K562 (cell line): ENCODE results near the gene REEP3. TPM values are rescaled to one million over a fixed set of nuclear protein-coding genes. Genes with fewer than 3 reads are reported as not detected.

Source experiments
- ATAC-seq: fragments of 200-7000 bp; cut with Tn5 transposase; 3 replicates; pipeline ENCODE4 v1.9.1; 2020; ENCODE audit warnings: moderate library complexity
- BruUV-seq: library from RNA; stranded (reverse); fragments of 400-500 nt; replicated peaks from 2 replicates; lab custom pipeline; 2021; lab: Mats Ljungman, UMichigan
- CTCF ChIA-PET: fragments of 300-600 bp; formaldehyde crosslinking; extraction: SDS; loops from one replicate; lab custom pipeline; 2021; ENCODE audit warnings: low intra/inter-chr PET ratio; lab: Yijun Ruan, JAX
- POLR2A ChIA-PET: fragments of 300-600, 350-650 bp; sonication (Branson Sonifier 250); formaldehyde crosslinking; extraction: SDS; loops from one replicate; lab custom pipeline; 2021; ENCODE audit warnings: antibody characterized with exemption, inconsistent platforms; lab: Yijun Ruan, JAX
- DNase-seq, 4 experiments: peaks; one replicate each; pipeline versions ENCODE4 v3.0.0 to v3.0.0-alpha.2; 2011 to 2018; ENCODE audit warnings: low spot score in 3 of 4, mixed read lengths in 3 of 4; ENCODE audit errors: extremely low read depth in 1 of 4
- FAIRE-seq: peaks from 2 replicates; lab custom pipeline; 2011; peaks lifted over from hg19 to GRCh38; lab: Jason Lieb, UNC
- H2AFZ ChIP-seq: 2 replicates; pipeline ENCODE4 v1.6.0; 2011; ENCODE audit warnings: low read depth, low read length, control low read depth, inconsistent platforms
- H3K27ac ChIP-seq: fragments of 200-600 bp; 3 replicates; pipeline ENCODE4 v1.8.0; 2011; ENCODE audit warnings: low read depth, mild to moderate bottlenecking, control low read depth, inconsistent platforms, low read length, moderate library complexity, mixed read lengths; ENCODE audit errors: extremely low read depth
- H3K27me3 ChIP-seq, 2 experiments: fragments of 300-600 bp in 1 of 2; 2 replicates in 1 of 2; 3 replicates in 1 of 2; pipeline versions ENCODE4 v1.6.0 to v1.8.0; 2011; ENCODE audit warnings: inconsistent platforms in 2 of 2, low read length in 2 of 2, mild to moderate bottlenecking in 1 of 2, mixed read lengths in 1 of 2, moderate library complexity in 1 of 2; ENCODE audit not compliant: control insufficient read depth in 2 of 2, insufficient read depth in 2 of 2
- H3K36me3 ChIP-seq: fragments of 300-600 bp; 3 replicates; pipeline ENCODE4 v1.8.0; 2011; ENCODE audit warnings: mild to moderate bottlenecking, low read length, inconsistent platforms; ENCODE audit not compliant: control insufficient read depth, insufficient read depth
- H3K4me1 ChIP-seq, 2 experiments: fragments of 200-600 bp in 1 of 2; replicated peaks in 1 of 2; 2 replicates in 1 of 2; 3 replicates in 1 of 2; pipeline versions ENCODE4 v1.5.1 to v1.8.0; 2011; ENCODE audit warnings: inconsistent platforms in 2 of 2, low read length in 2 of 2, mild to moderate bottlenecking in 1 of 2, mixed read lengths in 1 of 2, moderate library complexity in 1 of 2; ENCODE audit not compliant: control insufficient read depth in 2 of 2, insufficient read depth in 2 of 2
- H3K4me2 ChIP-seq: 2 replicates; pipeline ENCODE4 v1.6.1; 2011; ENCODE audit warnings: low read length, control low read depth, inconsistent platforms, mixed read lengths; ENCODE audit not compliant: insufficient read depth
- H3K4me3 ChIP-seq: fragments of 200-600 bp; sonication (generic), shearing (Covaris generic); 2 replicates; pipeline ENCODE4 v1.5.1; 2016; ENCODE audit warnings: control low read depth, inconsistent platforms
- H3K79me2 ChIP-seq: fragments of 200-600 bp; 3 replicates; pipeline ENCODE4 v1.8.0; 2011; ENCODE audit warnings: low read length, inconsistent platforms; ENCODE audit not compliant: control insufficient read depth, insufficient read depth
- H3K9ac ChIP-seq, 2 experiments: 2 replicates each; pipeline versions ENCODE4 v1.6.0 to v1.6.1; 2011; ENCODE audit warnings: low read depth in 2 of 2, low read length in 2 of 2, control low read depth in 1 of 2, inconsistent platforms in 1 of 2, mild to moderate bottlenecking in 1 of 2, mixed read lengths in 1 of 2; ENCODE audit not compliant: insufficient read depth in 1 of 2
- H3K9me1 ChIP-seq: one replicate; pipeline ENCODE4 v1.6.0; 2011; ENCODE audit warnings: inconsistent platforms, mild to moderate bottlenecking, low read length, moderate library complexity; ENCODE audit not compliant: control insufficient read depth, insufficient read depth
- H3K9me3 ChIP-seq: replicated peaks from 2 replicates; pipeline ENCODE4 v1.5.1; 2011; ENCODE audit warnings: low read depth, low read length, inconsistent platforms; ENCODE audit not compliant: control insufficient read depth, insufficient read depth
- H4K20me1 ChIP-seq: replicated peaks from 2 replicates; pipeline ENCODE4 v1.6.1; 2011; ENCODE audit warnings: low read length, inconsistent platforms, mixed read lengths; ENCODE audit not compliant: control insufficient read depth, insufficient read depth
- CCAR2 ChIP-seq: fragments of 200-400 bp; formaldehyde crosslinking; IDR thresholded peaks from 2 replicates; pipeline ENCODE4 v1.6.1; 2017; ENCODE audit warnings: mild to moderate bottlenecking, low read depth, low read length
- FOSL1 ChIP-seq: fragments of 200-800 bp; sonication (Bioruptor generic); conservative IDR thresholded peaks from 2 replicates; pipeline ENCODE4 v1.6.1; 2016; ENCODE audit warnings: missing genetic modification characterization, missing compliant biosample characterization
- JUN ChIP-seq, 2 experiments: sonication (generic) in 1 of 2; formaldehyde crosslinking in 1 of 2; IDR thresholded peaks; 2 replicates each; pipeline versions ENCODE4 v1.6.1 to v1.8.0; 2012 to 2022; ENCODE audit warnings: borderline replicate concordance in 2 of 2, mild to moderate bottlenecking in 2 of 2, improper control_type of control experiment in 1 of 2, low read depth in 1 of 2, low read length in 1 of 2, missing genetic modification reagents in 1 of 2
- KAT7 ChIP-seq: sonication (generic); formaldehyde crosslinking; IDR thresholded peaks from 2 replicates; pipeline ENCODE4 v1.8.0; 2022; ENCODE audit warnings: missing genetic modification reagents, mild to moderate bottlenecking, borderline replicate concordance
- MECOM ChIP-seq: fragments of 250-450 bp; sonication (Bioruptor Pico); IDR thresholded peaks from 2 replicates; pipeline ENCODE4 v1.8.0; 2022; ENCODE audit warnings: inconsistent platforms
- NFIC ChIP-seq: fragments of 450-650 bp; IDR thresholded peaks from 2 replicates; pipeline ENCODE4 v1.6.1; 2017; ENCODE audit warnings: mild to moderate bottlenecking, inconsistent platforms
- NR2F6 ChIP-seq: fragments of 450-650 bp; formaldehyde crosslinking; IDR thresholded peaks from 2 replicates; pipeline ENCODE4 v1.4.0; 2020; ENCODE audit warnings: mild to moderate bottlenecking
- POLR2AphosphoS5 ChIP-seq: IDR thresholded peaks from 2 replicates; pipeline ENCODE4 v1.6.1; 2011; ENCODE audit warnings: mild to moderate bottlenecking, low read depth, low read length, moderate library complexity; ENCODE audit not compliant: control insufficient read depth, insufficient read depth
- TCF7 ChIP-seq: sonication (generic); IDR thresholded peaks from 2 replicates; pipeline ENCODE4 v1.6.1; 2016; ENCODE audit warnings: antibody characterized with exemption, borderline replicate concordance
- THRAP3 ChIP-seq: fragments of 450-650 bp; IDR thresholded peaks from 2 replicates; pipeline ENCODE4 v1.6.1; 2016; ENCODE audit warnings: mild to moderate bottlenecking, inconsistent platforms, borderline replicate concordance
- XRCC3 ChIP-seq: fragments of 450-650 bp; IDR thresholded peaks from 2 replicates; pipeline ENCODE4 v1.6.1; 2017; ENCODE audit warnings: mild to moderate bottlenecking, moderate library complexity
- ZNF785 ChIP-seq: fragments of 250-450 bp; sonication (Bioruptor Pico); IDR thresholded peaks from 2 replicates; pipeline ENCODE4 v1.4.0; 2020; ENCODE audit warnings: mild to moderate bottlenecking
- WGBS: fragments of 100-300 bp; shearing (Covaris generic); methylation state at CpG from one replicate; pipeline ENCODE4 v1.1.6; 2016; ENCODE audit warnings: low coverage, mixed read lengths; ENCODE audit not compliant: insufficient coverage; ENCODE audit errors: missing lambda C conversion rate; 5-methylcytosine and 5-hydroxymethylcytosine counted together
- in situ Hi-C: fragments of 300-500 bp; cut with MboI; formaldehyde crosslinking; loops from 4 replicates; pipeline ENCODE4 v1.15.0; 2018; ENCODE audit warnings: inconsistent platforms, mixed read lengths
- intact Hi-C: fragments of 100-400 bp; cut with micrococcal nuclease; formaldehyde crosslinking; loops from 2 replicates; pipeline ENCODE4 v1.14.2; 2022
- polyA plus RNA-seq, 8 experiments: library from polyadenylated mRNA; depleted of rRNA in 4 of 8; stranded (reverse) in 5 of 8; unstranded in 3 of 8; fragments of >200 nt; fragmentation: Nextera tagmentation in 2 of 8; fragmentation: Illumina TruSeq in 1 of 8; extraction: Ambion mirVana in 2 of 8; extraction: Trizol in 1 of 8; gene quantifications; 2 replicates each; pipeline versions ENCODE4 v1.2.1 to v1.2.3, GENCODE V29; 2011 to 2014; ENCODE audit warnings: inconsistent platforms in 1 of 8, missing spikeins in 1 of 8
- total RNA-seq, 7 experiments: library from RNA; depleted of rRNA in 6 of 7; stranded (reverse); fragments of >200 nt in 6 of 7; fragmentation: Illumina TruSeq in 2 of 7; extraction: Trizol in 2 of 7; gene quantifications; 2 replicates each; pipeline versions ENCODE4 v1.2.1 to v1.2.3, GENCODE V29; 2011 to 2021; ENCODE audit warnings: low replicate concordance in 1 of 7

Gene REEP3
- total and polyA plus RNA-seq, 9 of the 15 experiments (the other 6 are each of a cell fraction or from before 2014, with no cell fraction given) = 3.4 to 13.4 (median 9.2) TPM

DNA sequence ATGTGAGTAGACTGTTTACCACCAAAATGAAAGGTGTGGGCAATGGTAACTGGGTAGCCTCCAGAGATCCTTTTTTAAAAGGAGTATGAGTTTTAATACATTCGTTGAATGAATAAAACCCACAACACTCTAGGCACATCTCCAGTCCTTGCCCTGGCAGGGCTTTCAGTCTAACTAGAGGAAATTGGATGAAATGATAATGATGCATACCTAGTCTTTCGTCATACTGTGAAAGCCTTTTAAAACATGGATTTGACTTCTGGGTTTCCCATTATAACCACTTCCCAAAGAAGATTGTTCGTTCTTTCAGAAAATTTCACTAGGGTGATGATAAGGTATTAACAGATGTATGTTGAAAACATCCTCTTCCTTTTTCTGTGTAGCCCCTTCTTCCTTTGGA lies 110.8 kb downstream of the REEP3 start:
- Histone ChIP-seq H2AFZ (no peak overlapping the region), H3K27ac (no peak overlapping the region), H4K20me1 (no peaks in the 10 kb centered on the region), H3K36me3 (no peaks in the 10 kb centered on the region), H3K4me1 (peaks cover 19 to 20% of the 10 kb centered on the region in 2 experiments; a peak in 4 of 5 replicates), H3K4me3 (no peak overlapping the region), H3K79me2 (no peaks in the 10 kb centered on the region), H3K9me1 (no peaks in the 10 kb centered on the region)
- WGBS = 41% methylated on average over 3 of the region's 3 CpGs
- POLR2A ChIA-PET = interaction anchor here (0.9 kb wide), 1 partner anchor 465 kb away, joined by 6 read pairs; no protein-coding TSS in a partner anchor
- in situ Hi-C loops (loop anchor here (5.0 to 25.0 kb wide), 2 partner anchors 90 to 420 kb away; no protein-coding TSS in a partner anchor), intact Hi-C loops (loop anchor here (2.0 kb wide), 2 partner anchors 89 to 363 kb away; no protein-coding TSS in a partner anchor)
- ATAC-seq = no peak
- DNase-seq = no peak
- no TSS peak for BruUV-seq
- TF ChIP-seq NFIC (no peak), NR2F6 (CRISPR knock-in tag) (no peak), CCAR2 (no peak), FOSL1 (tag) (no peak), THRAP3 (no peak), TCF7 (no peak), MECOM (CRISPR knock-in tag) (no peak), ZNF785 (CRISPR knock-in tag) (no peak), XRCC3 (no peak), KAT7 (CRISPR knock-in tag) (no peak), POLR2AphosphoS5 (no peak), JUN (IDR thresholded peaks at IDR 0.05; ENCODE audit: borderline replicate concordance, low read depth, low read length) (no peak), JUN (CRISPR knock-in tag; IDR thresholded peaks at IDR 0.05; ENCODE audit: borderline replicate concordance) (no peak)
- TF ChIP-seq, all 486 proteins: peak for 0
- no peaks in the 10 kb centered on the region for H3K9me3 ChIP-seq
- H3K9ac ChIP-seq = no peak overlapping the region
- no peak overlapping the region for H3K4me2 ChIP-seq
- H3K27me3 ChIP-seq = no peaks in the 10 kb centered on the region
- CTCF ChIA-PET = no interaction called here
- no peak for FAIRE-seq
